HG03354 (cell line): Measurements from ENCODE around the gene EIF4G3.
"Not testable (repeated sequence)": the region's sequence is repeated elsewhere in the genome, so short reads cannot be mapped to it uniquely, and the experiment has no call there.

Source experiments
- ATAC-seq: cut with Tn5 transposase; IDR thresholded peaks from one replicate; pipeline ENCODE4 v1.9.1; 2021; ENCODE audit warnings: mild to moderate bottlenecking; ENCODE audit not compliant: unreplicated experiment, poor library complexity, severe bottlenecking

Gene EIF4G3

GRCh38 chr1:21115098-21115760 lies 61.5 kb downstream of the EIF4G3 start:
- no peak for ATAC-seq

- no peak for ATAC-seq
These were observed 62.3 kb downstream of the EIF4G3 start for GRCh38 chr1:21114431-21114830.

GRCh38 chr1:21110163-21110562 lies 66.5 kb downstream of the EIF4G3 start:
- ATAC-seq: no peak

GRCh38 chr1:21106709-21107108 lies 70.0 kb downstream of the EIF4G3 start:
- ATAC-seq: no peak

GRCh38 chr1:21106238-21106637 lies 70.5 kb downstream of the EIF4G3 start:
- no peak for ATAC-seq

GRCh38 chr1:21105807-21106206 lies 70.9 kb downstream of the EIF4G3 start:
- no peak for ATAC-seq

GRCh38 chr1:21104683-21105082 lies 72.0 kb downstream of the EIF4G3 start:
- ATAC-seq: no peak

GRCh38 chr1:21100481-21100921 lies 76.2 kb downstream of the EIF4G3 start:
- ATAC-seq: no peak

GRCh38 chr1:21099869-21100131 lies 76.9 kb downstream of the EIF4G3 start:
- ATAC-seq: no peak

- ATAC-seq: no peak
These were observed 77.4 kb downstream of the EIF4G3 start for GRCh38 chr1:21099034-21099868.

GRCh38 chr1:21098186-21098915 lies 78.3 kb downstream of the EIF4G3 start:
- ATAC-seq: no peak

GRCh38 chr1:21097729-21098128 lies 79.0 kb downstream of the EIF4G3 start:
- no peak for ATAC-seq

GRCh38 chr1:21095976-21096375 lies 80.7 kb downstream of the EIF4G3 start:
- ATAC-seq: no peak

- ATAC-seq: not testable (repeated sequence)
These were observed 82.4 kb downstream of the EIF4G3 start for GRCh38 chr1:21094282-21094681.

GRCh38 chr1:21093271-21093958 lies 83.3 kb downstream of the EIF4G3 start:
- not testable (repeated sequence) for ATAC-seq

- ATAC-seq: not testable (repeated sequence)
These were observed 84.2 kb downstream of the EIF4G3 start for GRCh38 chr1:21092545-21092944.

GRCh38 chr1:21091053-21091690 lies 85.5 kb downstream of the EIF4G3 start:
- ATAC-seq: not testable (repeated sequence)

- ATAC-seq: no peak
These were observed 86.2 kb downstream of the EIF4G3 start for GRCh38 chr1:21090463-21090862.

GRCh38 chr1:21089731-21090130 lies 87.0 kb downstream of the EIF4G3 start:
- ATAC-seq: no peak

GRCh38 chr1:21089299-21089698 lies 87.4 kb downstream of the EIF4G3 start:
- no peak for ATAC-seq
